UCSD-AML1 (cell line): ENCODE measurements around the gene RAB10.
"Not testable (repeated sequence)": the region's sequence is repeated elsewhere in the genome, so short reads cannot be mapped to it uniquely, and the experiment has no call there.

Experiments used
- DNase-seq: peaks from one replicate; lab custom pipeline; 2025; ENCODE audit not compliant: unreplicated experiment; lab: John Stamatoyannopoulos, UW

Gene RAB10

DNA sequence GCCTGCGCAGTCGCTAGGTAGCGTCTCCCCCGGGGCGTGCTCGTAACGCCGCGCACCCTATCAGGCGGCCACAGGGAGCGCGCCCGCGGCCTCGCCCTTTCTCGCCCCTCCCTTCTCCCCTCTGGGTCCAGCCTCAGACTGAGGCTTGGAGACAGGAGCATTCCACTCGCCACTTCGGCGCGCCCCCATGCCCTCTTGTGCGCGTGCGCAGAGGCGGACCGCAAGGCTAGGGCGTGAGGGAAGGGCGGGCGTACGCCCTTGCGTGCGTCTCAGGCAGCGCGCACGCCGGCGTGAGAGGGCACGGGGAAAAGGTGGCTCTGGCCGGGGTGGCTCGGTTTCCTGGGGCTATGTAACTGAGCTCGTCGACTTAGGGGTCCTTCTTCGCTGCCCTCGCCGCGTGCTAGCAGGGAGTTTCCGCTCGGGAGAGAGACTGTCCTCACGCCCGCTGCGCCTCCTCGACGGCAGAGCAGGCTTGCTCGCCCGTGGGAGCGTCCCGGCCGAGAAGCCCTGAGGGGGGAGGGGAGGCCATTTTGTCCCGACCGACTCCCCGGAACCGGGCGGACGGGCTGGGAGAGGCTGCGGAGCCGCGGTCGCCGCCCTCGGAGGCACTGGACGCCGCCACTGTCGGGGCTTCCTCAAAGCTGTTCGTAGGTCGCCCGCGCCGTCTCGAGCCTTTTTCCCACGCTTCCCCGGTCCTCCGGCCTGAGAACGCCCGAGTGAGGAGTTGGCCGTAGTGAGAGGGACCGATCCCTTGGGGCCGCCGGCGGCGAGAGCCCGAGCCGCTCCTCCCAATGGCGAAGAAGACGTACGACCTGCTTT, at the start of gene RAB10:
RAB10 (plus strand) TSS at position 267 of the 819 bp plus-strand sequence; CDS start at position 792, 525 bp downstream.
- peak; percentile 100 for DNase-seq

GRCh38 chr2:25988134-25988533, 45.8 kb upstream of the RAB10 start:
- no peak for DNase-seq

DNA sequence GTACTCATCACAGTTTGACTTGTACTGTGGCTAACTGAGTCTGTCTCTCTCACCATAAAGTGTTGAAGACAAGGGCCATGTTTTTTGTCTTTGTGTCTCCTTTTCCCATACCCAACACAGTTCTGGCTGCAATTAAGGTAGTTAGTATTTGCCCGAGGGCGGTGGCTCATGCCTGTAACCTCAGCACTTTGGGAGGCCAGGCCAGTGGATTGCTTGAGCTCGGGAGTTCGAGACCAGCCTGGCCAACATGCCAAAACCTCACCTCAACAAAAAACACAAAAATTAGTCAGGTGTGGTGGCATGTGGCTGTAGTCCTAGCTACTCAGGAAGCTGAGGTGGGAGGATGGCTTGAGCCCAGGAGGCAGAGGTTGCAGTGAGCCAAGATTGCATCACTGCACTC, 44.7 kb upstream of the RAB10 start:
- DNase-seq = no peak

DNA sequence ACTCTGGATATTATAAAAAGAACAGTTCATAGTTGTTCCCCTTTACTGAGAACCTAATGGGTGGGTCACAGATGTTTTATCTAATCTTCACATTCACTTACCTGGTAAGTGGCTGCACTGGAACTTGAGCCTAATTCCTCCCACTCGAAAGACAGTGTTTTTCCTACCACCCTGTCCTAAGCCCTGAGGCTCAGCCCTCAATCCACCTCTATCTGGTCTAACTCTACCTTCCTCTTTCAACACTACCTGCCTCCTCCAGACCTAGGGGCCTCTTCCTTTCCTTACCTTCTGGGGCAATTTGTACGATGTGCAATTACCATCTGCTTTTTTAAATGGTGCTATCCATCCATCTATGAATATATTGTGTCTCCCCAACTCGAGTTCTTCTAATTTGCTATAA, 41.9 kb upstream of the RAB10 start:
- DNase-seq = no peak

DNA sequence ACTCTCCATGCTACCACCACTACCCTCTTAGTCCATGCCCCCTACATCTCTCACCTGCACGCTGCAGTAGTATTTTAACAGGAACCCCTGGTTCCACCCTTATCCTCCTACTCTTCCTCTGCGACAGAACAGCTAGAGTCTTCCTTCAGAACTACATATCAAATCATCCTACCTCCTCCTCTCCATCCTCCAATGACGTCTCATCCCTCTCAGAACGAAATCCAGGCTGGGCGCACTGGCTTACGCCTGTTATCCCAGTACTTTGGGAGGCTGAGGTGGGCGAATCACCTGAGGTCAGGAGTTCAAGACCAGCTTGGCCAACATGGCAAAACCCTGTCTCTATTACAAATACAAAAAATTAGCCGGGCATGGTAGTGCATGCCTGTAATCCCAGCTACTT, 41.3 kb upstream of the RAB10 start:
- DNase-seq = no peak

DNA sequence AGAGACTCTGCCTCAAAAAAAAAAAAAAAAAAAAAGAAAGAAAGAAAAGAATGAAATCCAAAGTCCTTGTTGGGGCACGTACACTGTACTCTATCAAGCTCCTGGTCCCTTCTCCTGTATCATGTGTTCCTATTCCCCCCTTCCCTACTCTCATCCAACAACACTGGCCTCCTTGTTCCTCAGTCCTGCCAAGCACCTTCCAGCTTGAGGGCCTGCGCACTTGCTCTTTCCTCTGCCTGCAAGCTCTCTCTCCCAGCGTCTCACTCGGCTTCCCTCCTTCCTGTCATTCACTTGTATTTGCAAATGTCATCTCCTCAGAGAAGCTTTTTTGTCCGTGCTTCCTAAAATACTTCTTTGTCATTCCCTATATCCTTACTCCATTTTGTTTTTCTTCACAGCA, 40.8 kb upstream of the RAB10 start:
- DNase-seq = no peak

GRCh38 chr2:25994509-25994908, 39.4 kb upstream of the RAB10 start:
- DNase-seq = no peak

- DNase-seq = no peak
These were observed 37.0 kb upstream of the RAB10 start for GRCh38 chr2:25996844-25997243.

DNA sequence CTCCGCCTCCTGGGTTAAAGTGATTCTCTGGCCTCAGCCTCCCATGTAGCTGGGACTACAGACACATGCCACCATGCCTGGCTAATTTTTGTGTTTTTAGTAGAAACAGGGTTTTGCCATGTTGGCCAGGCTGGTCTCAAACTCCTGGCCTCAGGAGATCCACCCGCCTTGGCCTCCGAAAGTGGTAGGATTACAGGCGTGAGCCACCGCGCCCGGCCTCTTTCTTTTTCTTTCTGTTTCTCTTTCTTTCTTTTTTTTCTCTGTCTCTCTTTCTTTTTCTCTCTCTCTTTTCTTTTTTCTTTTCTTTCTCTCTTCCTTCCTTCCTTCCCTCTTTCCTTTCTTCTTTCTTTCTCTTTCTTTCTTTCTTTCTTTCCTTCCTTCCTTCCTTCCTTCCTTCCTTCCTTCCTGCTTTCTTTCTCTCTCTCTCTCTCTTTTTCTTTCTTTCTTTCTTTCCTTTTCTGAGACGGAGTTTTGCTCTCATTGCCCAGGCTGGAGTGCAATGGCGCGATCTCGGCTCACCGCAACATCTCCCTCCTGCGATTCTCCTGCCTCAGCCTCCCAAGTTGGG, 35.0 kb upstream of the RAB10 start:
- not testable (repeated sequence) for DNase-seq

GRCh38 chr2:25999406-25999805, 34.5 kb upstream of the RAB10 start:
- DNase-seq = not testable (repeated sequence)

DNA sequence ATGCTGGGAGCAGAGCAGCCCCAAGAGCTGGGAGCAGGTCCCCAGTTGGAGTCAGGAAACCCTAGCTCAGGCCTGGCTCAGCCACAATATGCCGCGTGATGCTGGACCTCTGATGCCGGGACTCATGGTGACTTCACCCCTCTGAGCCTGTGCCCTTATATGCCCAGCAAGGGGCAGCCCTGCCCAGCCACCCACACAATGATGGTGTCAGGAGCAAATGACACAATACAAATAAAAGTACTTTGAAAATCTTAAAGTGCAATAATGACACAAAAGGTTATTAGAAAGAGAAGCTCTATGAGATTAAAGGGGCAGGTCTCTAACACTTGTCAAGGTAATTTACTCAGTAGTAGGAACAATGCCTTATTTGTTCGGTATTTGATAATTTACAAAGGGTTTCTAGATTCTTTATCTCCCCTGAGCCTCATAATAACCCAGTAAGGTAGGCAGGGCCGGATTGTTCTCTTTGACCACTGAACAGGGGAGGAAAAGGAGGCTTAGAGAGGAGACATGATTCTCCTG, 33.3 kb upstream of the RAB10 start:
- peak; percentile 40 for DNase-seq

DNA sequence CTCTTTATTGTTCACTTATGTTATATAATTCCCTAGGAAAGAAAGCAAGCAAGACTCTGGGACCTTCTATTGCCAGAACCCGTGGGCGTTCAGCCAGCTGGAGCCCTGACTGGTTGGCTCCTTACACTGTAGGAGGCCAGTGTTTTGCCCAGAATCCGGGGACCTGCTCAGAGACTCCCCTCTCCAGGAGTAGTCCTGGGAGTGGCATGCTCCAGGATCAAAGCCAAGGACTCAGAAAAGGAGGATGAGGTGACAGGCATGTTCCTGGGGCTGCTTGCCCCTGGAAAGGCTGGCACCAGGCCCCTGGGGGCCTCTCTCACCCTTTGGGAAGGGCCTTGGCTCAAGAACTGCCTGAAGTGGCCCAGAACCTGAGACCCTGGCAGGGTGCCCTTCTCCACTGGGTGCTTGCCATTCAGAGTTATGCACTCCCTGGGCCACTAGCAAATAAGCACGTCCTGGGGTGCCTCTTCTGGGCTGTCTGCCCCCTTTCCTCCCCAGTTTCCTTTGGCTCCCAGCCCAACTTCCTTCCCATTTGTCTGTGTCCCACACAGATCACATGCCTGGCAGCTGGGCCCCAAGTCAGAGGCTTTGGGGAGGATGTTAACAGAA, 32.0 kb upstream of the RAB10 start:
- DNase-seq = peak; percentile 72

GRCh38 chr2:26002632-26003310, 31.1 kb upstream of the RAB10 start:
- peak; percentile 44 for DNase-seq

DNA sequence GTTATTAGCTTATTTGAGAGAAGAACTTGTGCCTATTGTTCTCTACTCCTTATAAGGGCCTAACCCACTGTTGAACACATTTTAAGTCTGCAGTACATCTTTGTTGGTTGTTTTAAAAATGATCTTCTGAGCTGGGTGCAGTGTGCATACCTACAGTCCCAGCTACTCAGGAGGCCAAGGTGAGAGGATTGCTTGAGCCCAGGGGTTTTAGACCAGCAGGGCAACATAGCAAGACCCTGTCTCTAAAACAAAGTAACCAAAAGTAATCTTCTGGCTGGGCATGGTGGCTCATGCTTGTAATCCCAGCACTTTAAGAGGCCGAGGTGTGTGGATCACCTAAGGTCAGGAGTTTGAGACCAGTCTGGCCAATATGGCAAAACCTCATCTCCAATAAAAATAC, 25.8 kb upstream of the RAB10 start:
- no peak for DNase-seq

GRCh38 chr2:26008851-26009566, 24.9 kb upstream of the RAB10 start:
- peak; percentile 79 for DNase-seq

DNA sequence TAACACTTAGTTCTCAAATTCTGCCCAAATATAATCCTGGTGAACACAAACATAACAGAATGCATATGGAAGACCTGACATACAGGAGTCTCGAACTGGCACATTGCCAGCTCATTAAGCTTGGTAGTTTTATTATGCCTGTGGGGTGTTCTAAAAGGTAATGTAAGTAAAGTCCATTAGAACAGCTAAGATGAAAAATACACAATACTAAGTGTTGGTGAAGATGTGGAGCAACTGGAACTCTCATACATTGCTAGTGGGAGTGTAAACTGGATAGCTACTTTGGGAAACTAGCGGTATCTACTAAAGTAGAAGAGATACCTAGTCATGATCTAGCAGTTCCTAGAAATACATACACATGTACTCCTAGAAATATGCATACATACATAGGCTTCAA, 24.3 kb upstream of the RAB10 start:
- no peak for DNase-seq

DNA sequence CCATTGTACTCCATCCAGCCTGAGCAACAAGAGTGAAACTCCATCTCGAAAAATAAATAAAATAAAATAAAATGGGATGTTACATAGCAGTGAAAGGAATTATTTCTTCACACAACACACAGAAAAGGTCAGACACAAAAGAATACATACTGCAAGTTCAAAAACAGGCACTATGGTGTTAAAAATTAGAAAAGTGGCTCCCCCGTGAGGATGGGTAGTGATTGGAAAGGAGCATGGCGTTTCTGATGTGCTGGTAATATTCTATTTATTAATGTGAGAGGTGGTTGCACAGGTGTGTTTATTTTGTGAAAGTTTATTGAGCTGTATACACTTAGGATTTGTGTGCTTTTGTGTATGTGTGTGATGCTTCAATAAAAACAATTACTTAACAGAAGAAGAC, 22.9 kb upstream of the RAB10 start:
- DNase-seq = no peak

DNA sequence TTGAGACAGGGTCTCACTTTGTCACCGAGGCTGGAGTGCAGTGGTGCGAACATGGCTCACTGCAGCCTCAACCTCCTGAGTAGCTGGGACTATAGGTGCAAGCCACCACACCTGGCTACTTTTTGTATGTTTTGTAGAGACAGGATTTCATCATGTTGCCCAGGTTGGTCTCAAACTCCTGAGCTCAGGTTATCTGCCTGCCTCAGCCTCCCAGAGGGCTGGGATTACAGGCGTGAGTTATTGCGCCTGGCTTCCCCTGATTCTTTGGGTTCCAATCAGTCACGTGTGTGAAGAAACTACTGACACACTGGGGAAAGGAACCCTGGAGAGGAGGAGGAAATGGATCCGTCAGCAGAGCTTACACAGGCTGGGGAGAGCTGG, 22.3 kb upstream of the RAB10 start:
- DNase-seq = no peak

DNA sequence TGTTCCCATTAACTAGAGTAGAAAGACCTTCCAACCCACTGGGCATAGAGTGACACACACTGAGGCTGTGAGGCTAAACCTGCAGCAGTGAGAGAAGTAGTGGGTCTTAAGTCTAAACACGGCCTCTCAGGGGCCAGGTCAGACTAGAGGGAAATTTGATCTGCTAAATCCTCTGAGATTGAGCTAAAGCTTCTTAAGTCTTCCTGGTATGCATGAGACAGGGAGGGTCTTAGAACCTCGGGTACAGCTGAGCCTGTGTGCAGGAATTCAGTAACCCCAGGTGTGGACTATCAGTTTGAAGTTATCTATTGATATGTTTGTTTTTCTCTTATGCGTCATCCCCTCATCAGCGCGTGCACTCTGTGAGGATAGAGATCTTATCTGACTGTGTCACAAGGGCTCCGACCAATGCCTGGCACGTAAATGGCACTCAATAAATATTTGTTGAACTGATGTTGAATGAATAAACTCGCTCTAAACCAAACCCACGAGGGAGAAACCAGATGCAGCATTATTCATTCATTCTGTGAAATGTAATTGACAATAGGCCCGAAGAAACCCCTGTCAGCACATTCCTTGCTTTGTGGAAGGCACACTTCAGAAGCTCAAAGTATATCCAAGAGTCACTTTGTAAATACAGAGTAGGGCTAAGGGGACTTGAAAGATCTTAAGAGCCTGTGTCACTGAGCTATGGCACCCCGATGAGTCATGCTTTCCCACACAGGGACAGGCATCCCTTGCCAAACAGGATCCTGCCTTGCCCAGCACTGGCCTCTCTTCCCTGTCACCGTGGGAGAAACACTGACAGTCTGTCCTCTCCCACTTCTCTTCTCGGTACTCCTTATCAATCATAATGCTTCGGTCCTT, 21.7 kb upstream of the RAB10 start:
- peak; percentile 40 for DNase-seq

DNA sequence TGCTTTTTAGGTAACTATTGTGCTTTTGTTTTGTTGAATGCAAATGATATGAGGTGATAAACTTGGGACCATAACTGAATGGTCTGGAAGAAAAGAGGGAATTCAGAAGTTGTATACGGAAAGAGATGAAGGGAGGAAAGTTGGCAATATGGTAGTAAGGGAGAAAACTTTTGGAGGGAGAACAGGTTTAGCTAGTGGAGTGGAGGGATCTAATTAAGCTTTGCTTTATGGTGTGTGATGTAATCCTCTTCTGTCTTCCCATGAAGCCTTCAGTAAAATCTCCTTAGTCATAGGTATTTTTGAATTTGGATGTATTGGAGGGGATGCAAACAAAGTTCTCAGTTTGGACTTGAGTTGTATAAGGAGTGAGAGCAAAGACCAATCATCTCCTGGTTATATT, 20.2 kb upstream of the RAB10 start:
- DNase-seq = no peak
